HG03520 (cell line): ENCODE data around the gene NUP58.
"Not testable (repeated sequence)": the region's sequence is repeated elsewhere in the genome, so short reads cannot be mapped to it uniquely, and the experiment has no call there.

Experiments used
- ATAC-seq: cut with Tn5 transposase; IDR thresholded peaks from one replicate; pipeline ENCODE4 v1.9.1; 2021; ENCODE audit warnings: mild to moderate bottlenecking, moderate library complexity; ENCODE audit not compliant: unreplicated experiment

The NUP58 gene

DNA sequence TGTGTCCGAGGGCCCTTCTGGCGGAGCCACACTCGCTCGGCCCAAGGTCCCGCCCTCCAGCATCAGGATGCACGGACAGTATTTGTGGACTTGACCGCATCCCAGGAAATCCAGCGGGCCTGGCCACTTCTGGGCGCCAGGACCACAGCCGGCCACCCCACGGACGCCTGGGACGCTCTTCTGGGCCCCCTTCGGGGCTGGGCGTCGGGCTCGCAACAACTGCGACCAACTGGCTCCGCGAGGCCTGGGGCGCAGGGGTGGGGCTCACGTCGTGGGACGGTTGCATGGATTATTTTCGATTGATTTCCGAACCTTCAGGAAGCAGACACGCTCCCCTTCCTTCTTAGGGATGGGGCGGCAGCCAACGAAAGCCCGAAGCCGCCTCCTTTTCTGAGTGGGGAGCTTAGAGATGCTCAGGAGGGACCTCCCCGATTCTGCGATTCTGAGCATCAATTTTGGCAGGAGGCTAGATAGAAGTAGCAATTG, 521 bp upstream of the NUP58 start:
- no peak for ATAC-seq

DNA sequence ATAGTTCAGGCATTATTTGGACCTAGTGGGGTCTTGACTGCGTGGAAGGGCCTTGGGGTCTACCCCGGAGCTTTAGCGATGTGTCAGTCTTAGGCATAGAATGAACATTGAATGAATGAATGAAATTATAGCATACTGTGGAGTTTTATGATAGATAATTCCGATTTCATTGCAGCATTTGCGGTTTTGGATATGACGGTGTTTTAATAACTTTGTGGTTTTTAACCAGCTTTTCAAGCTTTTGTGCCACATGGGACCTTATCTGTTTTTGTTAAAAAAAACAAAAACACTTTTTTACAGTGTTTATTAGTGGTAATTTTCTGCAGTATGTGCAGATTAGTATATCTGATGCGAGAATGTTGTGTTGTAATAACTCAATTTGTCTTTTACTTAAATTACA, 696 bp downstream of the NUP58 start:
- ATAC-seq = no peak

DNA sequence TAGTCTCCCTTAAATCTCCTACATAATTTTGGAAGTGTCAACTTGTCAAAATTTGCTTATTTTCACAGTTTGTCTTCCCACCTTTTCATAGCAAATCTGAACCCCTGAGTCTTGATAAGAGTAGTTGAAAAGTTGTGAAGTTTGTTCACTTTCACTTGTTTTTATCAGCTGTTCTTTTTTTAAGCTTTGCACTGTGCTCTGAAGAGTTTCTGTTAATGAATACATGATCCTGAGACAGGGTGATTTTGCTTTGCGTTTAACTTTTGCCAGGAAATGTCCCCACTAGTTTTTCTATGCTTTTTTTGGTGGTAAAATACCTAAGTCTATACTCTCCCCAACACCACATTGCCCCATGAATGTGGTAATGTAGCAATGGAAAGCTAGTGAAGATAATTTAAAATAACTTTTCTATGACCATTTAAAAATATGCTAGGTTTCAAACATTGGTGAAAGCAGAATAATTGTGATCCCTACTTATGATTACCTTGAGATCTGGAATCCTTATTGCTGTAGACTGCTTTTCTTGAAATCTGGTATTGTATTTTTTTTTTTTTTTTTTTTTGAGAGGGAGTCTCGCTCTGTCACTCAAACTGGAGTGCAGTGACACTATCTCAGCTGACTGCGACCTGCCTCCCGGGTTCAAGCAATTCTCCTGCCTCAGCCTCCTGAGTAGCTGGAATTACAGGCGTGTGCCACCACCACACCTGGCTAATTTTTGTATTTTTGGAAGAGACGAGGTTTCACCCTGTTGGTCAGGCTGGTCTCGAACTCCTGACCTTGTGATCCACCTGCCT, 5.4 kb downstream of the NUP58 start:
- ATAC-seq = no peak

DNA sequence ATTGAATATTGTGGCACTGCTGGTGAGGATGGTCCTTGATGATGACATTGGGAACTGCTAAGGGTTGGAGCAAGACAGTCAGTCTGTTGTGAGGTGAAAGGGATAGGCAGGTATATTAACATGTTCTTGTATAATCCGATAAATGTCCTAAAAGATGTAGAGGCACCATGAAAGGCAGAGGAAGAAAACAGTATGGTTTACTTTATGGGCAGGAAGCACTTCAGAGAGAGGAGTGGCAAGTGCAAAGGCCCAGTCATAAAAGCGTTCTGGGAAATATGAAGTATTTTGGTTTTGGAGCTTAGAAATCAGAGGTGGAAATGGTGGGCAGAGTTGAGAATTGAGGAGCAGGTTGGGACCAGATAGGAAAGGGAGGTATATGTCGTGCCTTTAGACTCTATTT, 9.5 kb downstream of the NUP58 start:
- ATAC-seq = no peak

DNA sequence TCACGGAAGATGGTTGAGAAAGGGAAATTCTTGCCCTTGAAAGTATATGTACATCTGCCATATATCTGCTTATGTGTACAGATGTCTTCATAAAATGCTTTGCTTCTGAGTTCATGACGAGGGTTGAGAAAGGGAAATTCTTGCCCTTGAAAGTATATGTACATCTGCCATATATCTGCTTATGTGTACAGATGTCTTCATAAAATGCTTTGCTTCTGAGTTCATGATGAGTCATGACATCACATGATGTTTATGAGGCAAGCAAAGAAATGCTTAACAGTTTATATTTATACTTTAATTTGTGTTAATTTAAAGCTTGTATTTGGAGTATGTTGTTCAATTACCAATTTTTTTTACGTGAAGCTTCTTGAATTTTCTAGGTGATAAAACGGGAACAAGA, 17.5 kb downstream of the NUP58 start:
- ATAC-seq = not testable (repeated sequence)

DNA sequence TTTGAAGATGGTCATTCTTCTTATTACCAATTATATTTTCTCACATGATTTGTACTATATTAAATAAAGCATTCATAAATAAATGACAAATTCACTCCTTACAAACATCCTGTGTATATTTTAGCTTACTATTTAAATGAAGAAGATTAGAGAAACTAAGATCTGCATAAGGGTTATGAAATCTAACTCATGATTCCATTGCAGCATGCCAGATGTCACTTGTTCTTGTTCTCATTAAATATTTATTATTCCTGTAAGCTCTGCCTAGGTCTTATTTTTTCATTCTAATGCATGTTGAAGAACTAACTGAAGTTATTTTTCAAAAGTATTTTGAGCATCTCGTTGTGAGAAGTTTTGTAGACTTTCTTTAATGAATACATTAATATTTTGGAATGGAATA, 18.3 kb downstream of the NUP58 start:
- no peak for ATAC-seq

DNA sequence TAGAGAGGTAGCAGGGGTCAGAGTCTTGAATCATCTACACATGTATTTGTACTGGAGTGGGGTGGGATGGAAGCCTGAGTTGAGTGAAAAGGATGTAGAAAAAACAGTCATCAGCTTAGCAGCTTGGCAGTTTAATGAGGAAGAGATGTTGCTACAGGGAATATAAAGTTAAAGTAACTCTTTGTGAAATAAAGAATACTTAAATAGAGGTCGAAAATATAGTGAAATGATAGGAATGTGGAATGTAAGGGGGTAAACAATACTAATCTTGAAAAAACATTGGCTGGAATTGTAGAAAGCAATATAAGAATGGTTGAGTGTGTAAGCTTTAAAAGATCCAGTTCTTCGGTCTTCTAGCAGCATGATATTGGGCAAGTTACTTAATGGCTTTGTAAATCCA, 22.7 kb downstream of the NUP58 start:
- ATAC-seq = no peak

DNA sequence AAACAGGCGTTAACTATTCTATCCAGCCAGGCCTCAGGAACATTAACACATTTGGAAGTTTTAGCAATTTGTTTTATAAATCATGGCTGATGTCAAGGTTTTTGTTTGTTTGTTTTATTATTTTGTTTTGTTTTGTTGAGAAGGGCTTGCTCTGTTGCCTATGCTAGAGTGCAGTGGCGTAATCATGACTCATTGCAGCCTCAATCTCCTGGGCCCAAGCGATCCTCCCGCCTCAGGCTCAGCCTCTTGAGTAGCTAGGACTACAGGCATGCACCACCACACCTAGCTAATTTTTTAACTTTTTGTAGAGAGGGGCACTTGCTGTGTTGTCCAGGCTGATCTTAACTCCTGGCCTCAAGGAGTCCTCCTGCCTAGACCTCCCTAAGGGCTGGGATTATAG, 28.3 kb downstream of the NUP58 start:
- ATAC-seq = no peak

DNA sequence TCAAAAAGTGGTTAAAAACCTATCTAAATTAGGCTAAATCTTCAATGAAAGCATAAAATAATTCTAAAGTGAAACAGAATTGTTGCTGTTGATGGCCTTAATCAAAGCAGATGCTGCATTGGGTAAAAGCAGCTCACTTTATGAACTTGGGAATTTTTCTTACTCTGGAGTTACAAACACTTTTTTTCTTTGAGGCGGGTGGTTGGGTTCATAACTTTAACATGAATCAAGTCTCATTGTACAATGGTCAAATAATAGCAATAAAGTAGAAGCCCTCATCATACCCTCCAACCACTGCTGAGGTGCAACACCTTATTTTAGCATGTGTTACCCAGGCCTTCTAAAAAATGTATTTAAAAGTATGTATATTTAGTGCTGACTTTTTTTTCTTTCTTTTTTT, 29.1 kb downstream of the NUP58 start:
- ATAC-seq = no peak

DNA sequence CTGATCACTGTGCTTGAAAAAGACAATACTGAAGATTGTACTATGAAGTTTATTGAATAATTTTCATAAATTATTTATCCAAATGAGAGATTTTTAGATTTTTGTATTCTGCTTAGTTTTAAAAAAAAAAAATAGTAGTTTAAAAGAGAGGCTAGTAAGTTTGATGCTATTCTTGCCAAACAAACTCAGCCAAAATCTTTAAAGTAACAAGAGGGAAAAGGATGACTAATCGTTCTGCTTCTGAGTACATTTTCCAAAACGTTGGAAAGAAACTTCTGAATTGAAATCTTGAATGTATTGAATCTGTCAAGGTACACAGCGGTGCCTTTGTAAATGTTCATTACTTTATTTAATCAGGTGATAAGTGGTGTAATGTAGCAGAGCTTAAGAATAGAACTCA, 34.4 kb downstream of the NUP58 start:
- no peak for ATAC-seq

DNA sequence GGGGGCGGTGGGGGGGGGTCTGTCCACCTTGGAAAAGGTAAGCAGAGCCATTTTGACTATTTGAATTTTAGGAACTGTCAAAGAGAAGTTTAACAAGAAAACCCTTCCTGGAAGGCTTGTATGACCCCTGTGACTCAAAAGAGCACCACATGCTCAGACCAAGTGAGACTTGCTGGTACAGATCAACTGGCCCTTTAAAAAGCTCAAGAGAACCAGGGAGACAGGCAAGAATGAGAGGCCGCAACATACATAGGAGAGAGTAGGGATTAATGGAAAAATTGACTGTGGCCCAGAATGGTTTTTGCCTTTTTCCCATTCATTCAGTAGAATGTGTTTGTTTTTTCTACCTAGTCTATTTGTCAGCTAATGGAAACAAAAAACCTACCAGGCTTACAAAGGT, 44.2 kb downstream of the NUP58 start:
- ATAC-seq = no peak

DNA sequence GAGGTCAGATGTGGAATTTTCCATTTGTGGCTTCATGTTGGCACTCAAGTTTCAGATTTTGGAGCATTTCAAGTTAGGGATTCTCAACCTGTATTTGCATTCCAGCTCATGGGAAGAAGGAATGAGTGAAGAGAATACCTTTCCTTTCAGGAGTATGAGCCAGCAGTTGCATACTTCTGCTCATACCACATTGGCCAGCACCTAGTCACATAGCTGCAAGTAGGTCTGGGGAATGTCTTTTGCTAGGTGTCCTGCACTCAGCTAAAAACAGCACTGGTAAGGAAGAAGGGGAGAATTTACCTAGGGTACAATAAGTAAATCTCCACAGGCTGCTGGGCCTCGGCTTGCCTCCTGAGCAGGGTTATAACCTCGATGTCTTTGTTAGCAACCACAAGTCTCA, 45.7 kb downstream of the NUP58 start:
- no peak for ATAC-seq

DNA sequence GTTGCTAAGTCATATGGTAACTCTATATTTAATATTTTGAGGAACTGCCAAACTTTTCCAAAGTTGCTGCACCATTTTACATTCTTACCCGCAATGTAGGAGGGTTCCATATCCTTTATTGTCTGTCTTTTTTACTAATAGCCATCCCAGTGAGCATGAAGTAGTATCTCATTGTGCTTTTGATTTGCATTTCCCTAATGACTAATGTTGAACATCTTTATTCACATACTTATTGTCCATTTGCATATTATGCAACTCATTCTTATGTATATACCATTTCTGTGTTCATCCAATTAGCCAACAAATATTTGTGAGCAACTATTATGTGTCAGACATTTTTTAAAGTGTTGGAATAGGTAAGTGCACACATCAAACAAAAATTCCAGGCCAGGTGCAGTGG, 50.0 kb downstream of the NUP58 start:
- ATAC-seq = no peak

DNA sequence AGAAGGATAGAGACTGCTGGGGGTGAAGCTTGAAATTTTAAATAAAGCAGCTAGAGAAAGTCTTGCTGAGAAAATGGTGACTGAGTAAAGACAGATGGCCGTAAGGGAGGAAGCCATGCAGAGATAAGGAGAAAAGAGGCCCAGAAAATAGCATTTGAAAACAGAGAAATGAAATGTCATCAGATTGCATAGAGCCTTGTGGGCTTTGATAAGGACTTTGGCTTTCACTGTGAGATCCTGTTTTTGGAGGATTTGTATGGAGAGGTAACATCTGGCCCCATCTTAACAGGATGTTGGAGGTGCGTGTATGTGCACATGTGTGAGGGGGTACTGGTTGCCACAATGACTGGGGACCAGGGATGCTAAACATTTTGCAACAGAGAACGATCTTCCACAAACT, 50.8 kb downstream of the NUP58 start:
- no peak for ATAC-seq

DNA sequence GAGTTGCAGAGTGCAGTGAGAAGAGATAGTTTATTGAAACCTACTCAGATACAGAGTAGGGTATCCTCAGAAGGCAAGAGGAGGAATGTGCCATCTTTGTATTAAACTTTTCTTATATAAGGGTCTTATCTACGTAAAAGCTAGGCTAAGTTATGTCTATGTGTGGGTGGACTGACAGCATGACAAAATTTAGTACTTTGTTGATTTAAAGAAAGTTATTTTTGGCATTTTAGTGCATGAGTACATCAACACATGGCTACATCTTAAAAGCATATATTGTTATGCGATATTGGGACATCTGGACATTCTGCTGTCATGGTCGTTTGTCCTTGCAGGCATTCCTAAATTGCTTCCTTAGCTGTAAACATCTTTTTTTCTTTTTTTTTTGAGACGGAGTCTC, 51.4 kb downstream of the NUP58 start:
- no peak for ATAC-seq

DNA sequence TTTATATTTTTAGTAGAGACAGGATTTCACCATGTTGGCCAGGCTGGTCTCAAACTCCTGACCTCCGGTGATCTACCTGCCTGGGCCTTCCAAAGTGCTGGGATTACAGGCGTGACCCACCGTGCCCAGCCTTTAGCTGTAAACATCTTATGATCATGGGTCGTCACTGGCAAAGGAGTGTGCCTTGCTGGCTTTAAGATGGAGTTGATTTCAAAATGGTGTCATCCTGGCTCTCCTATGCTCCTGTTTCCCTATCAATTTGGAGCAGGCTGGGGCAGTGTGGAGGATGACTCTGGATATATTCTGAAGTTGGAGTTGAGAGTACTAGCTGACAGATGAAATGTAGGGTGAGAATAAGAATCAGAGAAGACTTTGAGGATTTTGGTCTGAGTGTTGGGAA, 51.9 kb downstream of the NUP58 start:
- ATAC-seq = no peak

DNA sequence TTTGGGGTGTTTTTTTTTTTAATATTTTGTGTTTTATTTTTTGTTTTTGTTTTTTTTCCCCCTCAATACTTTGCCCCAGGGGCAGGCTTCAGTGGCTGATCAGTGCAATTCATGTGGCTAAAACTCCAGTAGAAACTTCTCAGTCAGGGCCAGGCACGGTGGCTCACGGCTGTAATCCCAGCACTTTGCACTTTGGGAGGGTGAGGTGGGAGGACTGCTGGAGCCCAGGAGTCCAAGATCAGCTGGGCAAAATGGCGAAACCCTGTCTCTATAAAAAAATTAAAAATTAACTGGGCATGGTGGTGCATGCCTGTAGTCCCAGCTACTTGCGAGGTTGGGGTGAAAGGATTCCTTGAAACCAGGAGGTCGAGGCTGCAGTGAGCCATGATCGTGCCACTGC, 53.0 kb downstream of the NUP58 start:
- ATAC-seq = no peak

DNA sequence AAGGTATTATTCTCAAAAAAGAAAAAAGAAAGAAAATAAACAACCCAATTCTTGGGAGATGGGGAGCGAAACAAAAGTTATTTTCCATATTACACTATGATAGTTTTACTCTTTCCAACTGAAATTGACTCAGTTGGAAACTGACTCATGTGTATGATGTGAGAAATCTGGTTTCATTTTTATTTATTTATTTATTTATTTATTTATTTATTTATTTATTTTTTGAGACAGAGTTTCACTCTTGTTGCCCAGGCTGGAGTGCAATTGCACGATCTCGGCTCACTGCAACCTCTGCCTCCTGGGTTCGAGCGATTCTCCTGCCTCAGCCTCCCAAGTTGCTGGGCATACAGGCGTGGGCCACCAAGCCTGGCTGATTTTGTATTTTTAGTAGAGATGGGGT, 59.0 kb downstream of the NUP58 start:
- ATAC-seq = not testable (repeated sequence)

DNA sequence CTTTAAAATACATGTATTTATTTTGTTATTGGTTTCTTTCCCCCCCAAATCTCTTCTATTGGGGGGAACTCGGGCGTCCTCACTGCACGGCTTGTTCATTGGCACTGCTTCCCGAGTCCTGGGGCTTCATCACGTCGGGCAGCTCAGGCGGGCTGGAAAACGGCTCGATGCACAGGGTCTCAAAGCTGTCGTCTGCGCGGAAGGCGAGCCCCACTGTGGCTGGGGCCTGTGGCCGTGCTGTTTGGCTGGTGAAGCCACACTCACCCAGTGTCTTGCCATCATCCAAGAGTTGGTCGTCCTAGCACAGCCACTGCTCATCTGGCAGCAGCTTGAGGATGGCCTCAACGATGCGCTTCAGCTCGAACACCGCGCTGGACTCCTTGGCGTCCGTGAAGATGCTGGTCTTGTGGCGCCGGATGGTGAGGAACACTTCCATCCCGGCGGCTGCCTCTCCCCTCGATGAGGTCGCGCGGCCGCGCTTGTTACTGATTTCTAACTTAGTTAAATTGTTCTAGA, 64.4 kb downstream of the NUP58 start:
- ATAC-seq = no peak

DNA sequence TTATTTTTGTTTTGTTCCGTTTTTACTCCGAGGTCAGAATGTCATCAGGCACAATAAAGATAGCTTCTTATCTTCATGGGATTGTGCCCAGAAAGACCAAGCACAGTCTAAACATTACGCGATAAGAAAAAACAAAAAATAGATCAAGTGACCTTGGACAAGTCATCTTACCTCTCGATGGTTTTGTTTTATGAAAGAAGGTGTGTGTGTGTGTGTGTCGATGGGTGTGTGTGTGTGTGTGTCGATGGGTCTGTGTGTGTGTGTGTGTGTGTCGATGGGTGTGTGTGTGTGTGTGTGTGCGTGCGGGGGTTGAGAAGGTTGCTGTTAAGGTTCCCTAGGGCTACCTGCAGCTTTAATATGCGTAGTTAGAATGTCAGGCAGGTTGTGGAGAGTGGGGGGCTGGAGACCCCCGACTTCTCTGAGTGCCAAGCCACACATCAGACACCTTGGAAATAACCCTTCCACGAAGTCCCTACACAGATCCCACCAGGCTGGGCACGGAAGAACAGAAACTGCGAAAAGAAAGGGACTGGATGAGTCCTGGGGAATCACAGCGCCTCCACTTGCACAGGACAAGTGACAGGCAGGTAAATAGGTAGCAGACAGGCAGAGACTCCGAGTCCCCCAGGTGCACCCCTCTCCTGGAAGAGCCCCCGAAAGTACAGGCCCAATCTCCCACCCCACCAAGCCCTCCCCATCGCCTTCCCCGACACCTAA, 69.9 kb downstream of the NUP58 start:
- no peak for ATAC-seq

DNA sequence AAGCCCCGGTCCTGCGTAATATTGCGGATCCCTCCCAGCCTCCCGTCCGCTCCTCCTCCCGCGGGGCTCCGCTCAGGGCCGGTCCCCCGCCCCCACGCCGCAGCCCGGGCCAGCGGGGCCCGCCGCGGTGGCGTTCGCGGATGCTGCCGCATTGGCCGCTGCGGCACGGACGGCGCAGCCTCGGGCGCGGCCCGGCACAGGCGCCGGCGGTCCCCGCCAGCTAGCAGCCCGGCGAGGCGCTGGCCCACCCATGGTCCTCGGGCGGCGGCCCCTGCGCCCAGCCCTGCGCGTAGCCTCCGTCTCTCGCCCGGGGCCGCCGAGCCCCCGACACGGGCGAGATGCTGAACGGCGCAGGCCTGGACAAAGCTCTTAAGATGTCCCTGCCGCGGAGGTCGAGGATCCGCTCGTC, 70.5 kb downstream of the NUP58 start, which contains the start of gene ATP8A2:
TSS of gene ATP8A2 (plus strand) at position 100 of the 409 bp plus-strand sequence. CDS start at position 339, 239 bp downstream.
- ATAC-seq = no peak
